K562 (cell line): ENCODE results near the gene GON4L.

Source experiments
- FOXP4 ChIP-seq: sonication (generic); formaldehyde crosslinking; IDR thresholded peaks from 2 replicates; pipeline ENCODE4 v1.8.0; 2022; ENCODE audit warnings: mild to moderate bottlenecking, missing genetic modification reagents, borderline replicate concordance
- POLR2A ChIP-seq: fragments of 450-650 bp; conservative IDR thresholded peaks from 2 replicates; pipeline ENCODE4 v1.6.1; 2016
- SP1 ChIP-seq: sonication (generic); formaldehyde crosslinking; IDR thresholded peaks from 2 replicates; pipeline ENCODE4 v1.8.1; 2022; ENCODE audit warnings: mild to moderate bottlenecking, missing genetic modification reagents

DNA sequence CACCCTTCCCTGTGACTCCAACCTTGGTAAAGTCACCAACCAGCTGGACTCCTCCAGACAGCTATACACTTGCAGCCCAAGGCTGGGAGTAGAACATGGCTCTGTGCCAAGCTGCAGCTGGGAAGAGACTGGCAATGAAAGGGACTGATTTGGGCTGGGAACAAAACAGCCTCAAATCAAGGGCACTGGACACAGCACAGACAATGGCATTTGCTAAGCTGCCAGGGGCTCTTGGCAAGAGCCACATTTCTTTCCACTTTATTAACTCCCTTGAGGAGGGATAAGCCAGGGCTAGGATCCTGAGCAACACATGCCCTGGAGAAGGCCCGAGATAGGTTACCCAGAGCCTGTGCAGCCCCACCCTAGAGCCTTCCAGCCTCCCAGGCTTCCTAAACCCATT is 14.4 kb upstream of the GON4L start:
- TF ChIP-seq FOXP4 (CRISPR knock-in tag) (no peak), POLR2A (no peak), SP1 (CRISPR knock-in tag) (no peak)
